Measurements from ENCODE around the gene SCUBE1.

The SCUBE1 gene

DNA sequence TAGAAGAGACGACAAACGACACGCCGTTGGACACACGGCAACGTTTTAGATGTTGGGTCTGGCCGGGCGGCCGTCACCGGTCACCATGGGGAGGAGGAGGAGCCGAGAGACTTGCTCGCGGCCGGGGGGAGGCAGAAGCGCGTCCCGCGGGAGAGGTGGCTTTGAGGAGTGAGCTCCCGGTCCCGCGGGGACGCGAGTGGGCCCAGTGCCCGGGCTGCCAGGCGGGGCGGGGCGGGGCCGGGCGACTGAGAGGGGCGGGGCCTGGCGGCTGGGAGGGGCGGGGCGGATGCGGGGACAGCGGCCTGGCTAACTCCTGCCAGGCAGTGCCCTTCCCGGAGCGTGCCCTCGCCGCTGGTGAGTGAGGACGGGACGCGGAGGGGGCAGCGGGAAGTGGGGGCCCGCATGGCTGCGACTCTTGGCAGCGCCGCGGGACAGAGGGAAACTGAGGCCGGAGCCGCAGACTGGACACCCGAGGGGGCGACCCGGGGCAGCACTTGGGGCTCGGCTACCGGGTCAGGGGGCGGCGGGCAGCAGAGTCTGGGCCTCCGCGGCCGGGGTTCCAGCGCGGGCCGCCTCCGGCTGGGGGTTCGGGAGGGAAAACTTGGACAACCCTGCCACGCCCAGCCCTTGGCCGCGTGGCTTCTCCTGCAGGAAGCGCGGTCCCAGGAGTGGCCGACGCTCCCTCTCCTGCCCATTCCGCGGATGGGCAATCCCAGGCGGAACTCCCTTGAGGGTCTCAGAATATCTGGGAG, 191.7 kb downstream of the SCUBE1 start, which contains the start of gene TSPO:
TSS of gene TSPO (plus strand) at position 309 of the 752 bp plus-strand sequence. CDS start 7,680 bp downstream, outside the sequence.
- no peak for FAIRE-seq

DNA sequence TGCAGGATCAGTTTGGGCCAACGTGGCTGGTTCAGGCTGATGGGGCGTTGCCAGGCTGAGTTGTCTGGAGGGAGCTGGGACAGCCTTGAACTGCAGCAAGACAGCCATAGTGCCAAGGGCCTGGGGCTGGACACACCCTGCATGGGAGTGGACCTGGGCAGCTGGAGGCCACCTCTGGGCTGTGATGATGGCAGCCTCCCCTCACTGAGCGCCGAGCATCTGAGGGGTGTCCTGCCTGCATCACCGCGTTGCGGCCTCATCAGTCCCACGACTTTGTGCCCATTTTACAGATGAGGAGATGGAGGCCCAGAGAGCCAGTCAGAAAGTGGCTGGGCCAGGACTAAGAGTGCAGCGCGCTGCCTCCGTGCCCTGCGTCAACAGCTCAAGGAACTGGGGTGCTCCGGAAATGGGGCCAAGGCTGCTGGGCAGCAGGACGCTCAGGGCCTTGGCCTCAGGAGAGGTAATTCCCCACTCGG, 192.4 kb downstream of the SCUBE1 start:
- no peak for FAIRE-seq

DNA sequence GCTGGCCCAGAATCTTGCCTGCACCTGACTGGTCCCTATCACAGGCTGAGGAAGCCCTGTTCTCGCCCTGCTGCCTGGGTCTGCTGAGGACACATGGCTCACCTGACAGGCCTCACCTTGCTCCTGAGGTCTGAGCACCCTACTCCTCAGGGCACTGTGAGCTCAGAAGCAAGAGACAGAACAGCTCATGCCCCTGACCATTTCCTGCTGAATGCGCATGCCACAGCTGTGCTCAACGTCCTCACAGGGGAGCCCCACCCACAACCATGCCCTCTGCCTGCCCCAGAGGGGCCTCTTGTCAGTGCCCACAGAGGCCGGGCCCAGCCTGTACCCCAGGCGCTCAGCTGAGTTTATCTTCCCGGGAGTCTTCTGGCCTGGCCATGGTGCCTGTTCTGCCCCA, 194.6 kb downstream of the SCUBE1 start:
- FAIRE-seq, result no peak

DNA sequence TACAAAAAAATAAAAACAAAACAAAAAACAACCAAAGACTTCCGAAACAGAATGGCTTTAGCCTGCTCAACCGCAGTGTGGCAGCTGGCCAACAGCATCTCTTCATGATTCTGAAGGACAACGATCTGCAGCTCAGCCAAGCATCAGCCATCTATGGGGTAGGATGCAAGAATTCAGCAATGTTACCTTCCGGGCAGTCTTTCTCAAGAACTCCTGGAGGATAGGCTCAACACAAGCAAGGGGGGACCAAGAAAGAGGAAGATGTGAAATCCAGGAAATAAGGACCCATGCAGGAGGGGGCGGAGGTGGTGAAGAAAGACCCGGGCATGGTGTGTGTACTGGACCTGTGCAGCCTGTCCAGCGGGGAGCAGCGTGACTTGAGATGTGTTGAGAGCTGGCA, 195.4 kb downstream of the SCUBE1 start:
- no peak for FAIRE-seq

Measured in islet of Langerhans (tissue), 1 donor.